HG03135 (cell line): ENCODE data around the gene INPP5D.

Source experiments
- ATAC-seq: cut with Tn5 transposase; IDR thresholded peaks from one replicate; pipeline ENCODE4 v1.9.1; 2021; ENCODE audit warnings: mild to moderate bottlenecking, moderate library complexity; ENCODE audit not compliant: unreplicated experiment

INPP5D gene

DNA sequence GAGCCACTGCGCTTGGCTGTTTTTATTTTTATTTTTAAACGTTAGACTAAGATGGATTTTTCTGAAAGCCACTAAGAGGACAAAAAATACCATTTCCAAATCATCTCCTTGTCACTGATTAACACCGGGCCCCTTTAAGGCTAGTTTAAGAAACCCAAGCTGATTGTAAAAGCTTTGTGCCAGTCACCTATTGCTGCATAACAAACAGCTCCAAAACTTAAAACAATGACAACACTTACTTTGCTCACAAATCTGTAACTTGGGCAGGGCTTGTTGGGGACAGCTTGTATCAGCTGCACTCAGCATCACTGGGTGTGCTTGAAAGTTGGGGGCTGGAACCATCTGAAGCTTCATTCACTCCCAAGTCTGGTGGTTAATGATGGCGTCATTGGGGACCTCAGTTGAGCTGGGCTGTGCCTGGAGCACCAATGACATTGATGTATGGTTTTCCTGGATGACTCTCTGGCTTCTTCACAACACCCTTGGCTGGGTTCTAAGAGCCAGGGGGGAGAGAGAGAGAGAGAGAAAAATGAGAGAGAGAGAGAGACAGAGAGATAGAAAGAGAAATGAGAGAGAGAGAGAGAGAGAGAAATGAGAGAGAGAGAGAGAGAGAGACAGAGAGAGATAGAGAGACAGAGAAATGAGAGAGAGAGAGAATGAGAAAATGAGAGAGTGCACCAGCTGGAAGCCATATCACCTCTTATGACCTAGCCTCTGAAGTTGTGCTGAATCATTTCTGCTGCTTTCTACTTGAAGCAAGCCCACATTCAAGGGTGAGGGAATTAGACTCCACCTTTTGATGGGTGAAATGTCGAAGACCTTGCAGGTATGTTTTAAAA, 165.3 kb downstream of the INPP5D start:
- ATAC-seq, result no peak

- no peak for ATAC-seq
Measured at GRCh38 chr2:233226511-233227031, 166.4 kb downstream of the INPP5D start.

DNA sequence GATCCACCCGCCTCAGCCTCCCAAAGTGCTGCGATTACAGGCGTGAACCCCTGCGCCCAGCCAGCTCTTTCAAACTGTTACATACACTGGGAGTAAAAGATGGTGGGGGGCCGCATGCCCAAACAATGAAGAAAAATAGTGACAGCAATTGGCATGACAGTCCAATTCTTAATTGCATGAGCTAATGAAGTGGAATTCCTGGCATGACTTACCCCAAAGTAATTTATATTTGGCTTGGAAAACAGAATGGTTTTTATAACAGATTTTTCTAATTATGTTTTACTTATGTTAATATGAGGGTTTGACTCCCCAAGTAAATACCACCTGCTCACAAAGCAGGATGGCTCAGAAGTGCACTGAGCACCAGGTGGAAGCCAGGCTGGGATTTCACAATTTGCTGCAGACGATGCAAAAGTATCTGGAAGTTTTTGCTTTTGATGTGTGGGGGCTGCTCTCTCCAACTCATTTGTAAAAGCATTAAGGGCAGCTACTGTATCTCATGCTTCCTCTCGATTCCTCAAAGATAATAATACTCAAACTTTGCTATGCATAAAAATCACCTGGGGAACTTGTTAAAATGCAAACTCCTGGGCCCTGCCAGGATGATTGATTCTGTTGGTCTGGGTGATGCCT, 167.3 kb downstream of the INPP5D start:
- ATAC-seq, result no peak

- ATAC-seq, result no peak
Measured at GRCh38 chr2:233228376-233228775, 168.2 kb downstream of the INPP5D start.

GRCh38 chr2:233233618-233234230, 173.6 kb downstream of the INPP5D start:
- no peak for ATAC-seq

DNA sequence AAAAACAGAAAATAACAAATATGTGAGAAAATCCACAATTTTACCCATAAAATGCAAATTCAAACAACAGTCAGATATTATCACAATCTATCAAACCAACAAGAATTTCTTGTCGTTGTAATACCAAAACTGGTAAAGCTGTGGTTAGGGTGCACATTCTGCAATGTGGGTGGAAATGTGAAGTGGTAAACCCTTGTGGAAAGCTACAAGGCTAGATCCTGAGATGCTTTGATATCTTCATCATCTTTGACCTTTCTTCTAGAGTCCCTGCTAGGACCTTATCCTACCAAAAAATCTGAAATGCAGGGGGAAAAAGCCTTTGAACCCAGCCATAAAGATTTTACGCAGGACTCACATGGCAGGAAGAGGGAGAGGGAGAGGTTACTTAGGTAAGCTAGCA, 174.1 kb downstream of the INPP5D start:
- no peak for ATAC-seq

- no peak for ATAC-seq
Measured at GRCh38 chr2:233234996-233235395, 174.9 kb downstream of the INPP5D start.

- no peak for ATAC-seq
Measured at GRCh38 chr2:233235977-233236376, 175.8 kb downstream of the INPP5D start.

- ATAC-seq, result no peak
Measured at GRCh38 chr2:233236820-233237589, 176.9 kb downstream of the INPP5D start.

DNA sequence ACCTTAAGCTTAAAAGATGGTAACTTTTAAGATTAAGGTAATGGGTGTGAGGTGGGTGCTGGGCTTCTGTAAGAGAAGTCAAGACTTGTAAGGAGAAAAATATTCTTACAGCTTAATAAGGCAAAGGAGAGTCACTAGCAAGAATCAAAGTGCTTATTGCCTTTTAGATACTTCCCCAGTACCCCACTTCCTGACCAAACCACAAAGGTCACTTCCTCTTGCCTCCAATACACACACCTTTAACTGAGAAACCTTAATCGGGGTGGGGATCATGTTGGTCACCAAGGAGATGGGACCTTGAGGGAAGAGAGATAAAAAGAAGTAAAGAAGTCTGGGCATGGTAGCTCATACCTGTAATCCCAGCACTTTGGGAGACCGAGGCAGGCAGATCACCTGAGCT, 180.8 kb downstream of the INPP5D start:
- ATAC-seq, result peak; percentile 60

DNA sequence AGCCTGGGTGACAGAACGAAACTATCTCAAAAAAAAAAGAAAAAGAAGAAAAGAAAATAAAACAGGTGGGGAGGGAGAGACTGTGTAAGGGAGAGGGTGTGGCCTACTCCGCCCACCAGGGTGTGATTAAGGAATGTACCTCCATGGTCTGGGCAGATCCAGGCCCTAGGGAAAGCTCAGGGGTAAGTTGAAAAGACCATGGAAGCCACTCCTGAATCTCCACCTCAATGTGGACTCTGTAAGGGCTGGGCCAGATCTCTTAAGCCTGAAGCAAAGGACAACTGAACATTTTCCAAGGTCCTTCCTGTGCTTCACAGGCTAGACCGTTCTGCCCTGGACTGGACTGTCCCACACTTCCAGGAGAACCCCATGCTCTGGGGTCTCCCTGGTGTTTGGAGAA, 181.7 kb downstream of the INPP5D start:
- ATAC-seq, result no peak

GRCh38 chr2:233242231-233242927, 182.2 kb downstream of the INPP5D start:
- ATAC-seq, result no peak

DNA sequence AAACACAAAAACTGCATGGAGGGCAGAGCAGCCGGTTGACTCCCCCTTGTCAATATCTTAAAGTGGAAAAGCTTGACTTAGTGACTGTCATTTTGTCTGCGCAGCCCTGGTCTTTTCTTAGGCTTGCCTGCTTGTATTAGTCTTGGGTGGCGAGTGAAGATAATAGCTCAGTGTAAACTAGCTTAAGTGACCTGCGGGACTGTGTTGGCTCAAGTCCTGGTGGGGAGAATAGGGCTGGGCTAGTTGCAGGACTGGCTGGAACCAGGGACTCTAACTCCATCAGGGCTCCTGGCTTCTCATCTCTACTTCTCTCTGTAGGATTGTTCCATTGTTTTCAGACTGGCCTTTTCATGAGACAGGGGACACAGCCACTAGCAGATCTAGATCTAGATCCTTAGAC, 183.2 kb downstream of the INPP5D start:
- no peak for ATAC-seq

- ATAC-seq, result no peak
Measured at GRCh38 chr2:233244818-233245217, 184.7 kb downstream of the INPP5D start.

DNA sequence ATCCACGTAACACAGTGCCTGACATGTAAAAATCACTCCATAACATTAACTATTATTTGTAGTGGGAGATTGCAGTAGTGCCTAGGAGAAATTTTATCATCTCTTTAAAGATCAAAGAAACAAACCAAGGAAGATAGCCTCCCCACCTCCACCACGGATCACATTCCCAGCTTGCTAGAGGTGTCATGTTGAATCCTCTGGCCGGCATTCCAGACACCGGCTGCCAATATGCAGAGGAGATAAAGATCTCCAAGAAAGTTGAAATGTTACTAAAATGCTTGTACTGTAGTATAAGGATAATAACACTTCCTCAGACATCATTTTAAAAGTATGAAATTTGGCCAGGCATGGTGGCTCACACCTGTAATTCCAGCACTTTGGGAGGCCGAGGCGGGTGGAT, 185.3 kb downstream of the INPP5D start:
- ATAC-seq, result no peak

DNA sequence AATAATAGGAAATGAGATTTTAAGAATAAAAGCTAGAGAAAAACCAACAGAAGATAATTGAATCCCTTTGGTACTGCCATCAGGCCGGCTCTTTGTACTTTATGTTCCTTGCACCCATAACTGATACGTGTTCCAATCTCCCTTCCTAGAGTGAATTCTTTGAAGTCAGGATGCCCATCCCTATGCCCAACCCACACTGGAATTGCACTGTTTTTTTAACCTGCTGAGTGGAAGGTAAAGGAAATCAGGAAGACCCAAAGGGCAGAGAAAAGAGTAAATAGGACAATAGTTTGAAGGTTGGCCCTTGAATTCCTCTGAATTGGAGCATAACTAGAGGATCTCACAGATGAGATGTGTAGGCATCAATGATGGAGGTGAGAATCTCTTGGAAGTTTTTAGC, 187.0 kb downstream of the INPP5D start:
- no peak for ATAC-seq

DNA sequence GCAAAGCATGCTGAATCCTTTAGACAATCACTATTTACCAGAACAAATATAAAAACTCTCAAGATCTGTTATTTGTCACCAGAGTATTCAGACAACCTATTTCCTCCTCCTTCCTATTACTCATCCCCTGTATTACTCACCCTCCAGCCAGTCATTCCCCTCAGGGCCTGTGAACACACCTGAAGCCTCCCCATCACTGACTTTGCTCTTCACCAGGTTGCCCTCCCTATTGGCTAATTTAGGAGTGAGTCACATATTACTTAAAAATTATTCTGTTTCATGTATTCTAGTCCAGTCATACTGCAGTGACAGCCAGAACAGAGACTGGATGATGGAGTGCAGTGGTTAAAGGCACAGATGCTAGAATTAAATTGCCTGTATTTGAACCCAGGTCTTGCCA, 187.6 kb downstream of the INPP5D start:
- ATAC-seq, result no peak

DNA sequence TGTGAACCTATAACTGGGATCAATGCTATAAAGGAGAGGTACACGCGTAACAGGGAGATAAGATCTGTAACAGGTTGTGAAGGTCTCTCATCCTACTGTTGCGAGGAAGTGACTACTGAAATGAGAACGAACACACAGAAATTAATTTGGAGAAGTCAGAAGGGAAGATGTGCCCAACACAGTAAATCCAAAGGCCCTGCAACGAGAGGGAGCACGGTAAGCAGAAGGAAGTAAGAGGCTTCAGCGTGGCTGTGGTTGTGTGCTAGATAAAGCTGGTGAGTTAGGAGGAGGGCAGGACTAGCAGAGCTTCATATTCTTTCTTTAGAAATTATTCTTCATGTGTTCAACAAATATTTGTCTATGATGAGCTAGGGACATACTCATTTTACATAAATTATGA, 188.9 kb downstream of the INPP5D start:
- ATAC-seq, result no peak

GRCh38 chr2:233250568-233250967, 190.4 kb downstream of the INPP5D start:
- ATAC-seq, result no peak

GRCh38 chr2:233250985-233251305, 190.8 kb downstream of the INPP5D start:
- no peak for ATAC-seq
